Astrocyte of the spinal cord (primary cell): ENCODE results near the gene PAGE4.

ENCODE experiments used
- DNase-seq: peaks from one replicate; pipeline ENCODE4 v3.0.0; 2011; ENCODE audit warnings: low read depth, low spot score
- H3K4me3 ChIP-seq: 2 replicates; pipeline ENCODE4 v1.5.1; 2011; ENCODE audit warnings: low read depth, mild to moderate bottlenecking, low read length, moderate library complexity
- in situ Hi-C: cut with HindIII; loops from 2 replicates; pipeline ENCODE4 v1.10.0; 2017; ENCODE audit warnings: low sequenced_read_pairs
- TF ChIP-seq, protein P1 (sequence below): IDR thresholded peaks from 2 replicates; pipeline ENCODE4 v1.5.1; 2012; ENCODE audit warnings: low read depth, mild to moderate bottlenecking, low read length, inconsistent platforms

PAGE4 gene, protein sequence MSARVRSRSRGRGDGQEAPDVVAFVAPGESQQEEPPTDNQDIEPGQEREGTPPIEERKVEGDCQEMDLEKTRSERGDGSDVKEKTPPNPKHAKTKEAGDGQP

GRCh38 chrX:49829016-49829415 lies at the start of gene PAGE4:
Gene PAGE4, plus strand, starts transcription at chrX:49829303. Its CDS starts 1,126 bp downstream, at chrX:49830429.
- TF ChIP-seq, protein P1, sequence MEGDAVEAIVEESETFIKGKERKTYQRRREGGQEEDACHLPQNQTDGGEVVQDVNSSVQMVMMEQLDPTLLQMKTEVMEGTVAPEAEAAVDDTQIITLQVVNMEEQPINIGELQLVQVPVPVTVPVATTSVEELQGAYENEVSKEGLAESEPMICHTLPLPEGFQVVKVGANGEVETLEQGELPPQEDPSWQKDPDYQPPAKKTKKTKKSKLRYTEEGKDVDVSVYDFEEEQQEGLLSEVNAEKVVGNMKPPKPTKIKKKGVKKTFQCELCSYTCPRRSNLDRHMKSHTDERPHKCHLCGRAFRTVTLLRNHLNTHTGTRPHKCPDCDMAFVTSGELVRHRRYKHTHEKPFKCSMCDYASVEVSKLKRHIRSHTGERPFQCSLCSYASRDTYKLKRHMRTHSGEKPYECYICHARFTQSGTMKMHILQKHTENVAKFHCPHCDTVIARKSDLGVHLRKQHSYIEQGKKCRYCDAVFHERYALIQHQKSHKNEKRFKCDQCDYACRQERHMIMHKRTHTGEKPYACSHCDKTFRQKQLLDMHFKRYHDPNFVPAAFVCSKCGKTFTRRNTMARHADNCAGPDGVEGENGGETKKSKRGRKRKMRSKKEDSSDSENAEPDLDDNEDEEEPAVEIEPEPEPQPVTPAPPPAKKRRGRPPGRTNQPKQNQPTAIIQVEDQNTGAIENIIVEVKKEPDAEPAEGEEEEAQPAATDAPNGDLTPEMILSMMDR: no peak
- in situ Hi-C loops: no loop called here
- H3K4me3 ChIP-seq: no peak within 1 kb of the TSS
- DNase-seq: no peak

DNA sequence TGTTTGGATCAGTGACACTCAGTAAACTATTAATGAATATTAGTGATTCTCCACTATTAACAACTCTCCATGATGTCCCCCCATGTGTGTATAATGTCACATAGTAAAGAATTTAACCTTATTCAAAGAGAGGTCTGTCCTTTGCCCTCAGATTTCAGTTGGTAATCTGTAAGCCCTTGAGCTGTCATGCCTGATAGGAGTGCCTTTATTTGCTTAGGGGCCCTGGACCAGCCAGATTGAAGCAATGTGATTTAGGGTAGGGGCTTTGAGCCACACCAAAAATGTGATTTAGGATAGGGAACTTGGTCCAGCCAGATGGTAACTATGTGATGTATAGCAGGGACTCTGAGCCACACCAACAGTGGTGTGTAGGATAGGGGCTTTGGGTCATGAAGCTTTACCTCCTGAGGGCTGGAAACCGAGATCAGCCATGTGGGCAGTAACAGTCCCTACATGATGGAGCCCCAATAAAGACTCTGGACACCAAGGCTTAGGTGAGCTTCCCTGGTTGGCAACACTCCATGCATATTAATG lies 44.3 kb upstream of the PAGE4 start:
- H3K4me3 ChIP-seq: no peak overlapping the region
- DNase-seq: no peak
- TF ChIP-seq, protein P1: no peak
- in situ Hi-C loops: no loop called here

DNA sequence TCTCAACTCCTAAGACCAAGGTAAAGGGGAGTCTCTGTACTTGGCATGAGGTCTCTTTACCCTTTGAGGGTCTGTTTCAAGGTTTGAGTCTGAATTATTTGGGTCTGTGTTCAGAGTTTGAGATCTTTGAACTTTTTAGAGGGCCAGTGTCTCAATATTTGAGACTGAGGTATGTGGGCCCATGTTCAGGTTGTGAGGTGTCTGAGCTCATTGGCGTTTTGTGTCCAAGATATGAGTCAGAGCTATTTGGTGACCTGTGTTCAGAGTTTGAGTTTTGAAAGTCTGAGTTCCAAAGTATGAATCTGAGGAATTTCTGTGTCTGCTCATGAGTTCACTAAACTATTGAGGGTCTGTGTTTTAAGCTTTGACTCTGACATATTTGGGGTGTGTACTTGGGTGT lies 36.7 kb upstream of the PAGE4 start:
- TF ChIP-seq, protein P1: no peak
- H3K4me3 ChIP-seq: no peak overlapping the region
- in situ Hi-C loops: no loop called here
- no peak for DNase-seq

- H3K4me3 ChIP-seq: no peak overlapping the region
- no peak for DNase-seq
- in situ Hi-C loops: no loop called here
- TF ChIP-seq, protein P1: no peak
These were observed 35.4 kb upstream of the PAGE4 start for GRCh38 chrX:49793686-49794085.

- no peak overlapping the region for H3K4me3 ChIP-seq
- TF ChIP-seq, protein P1: no peak
- in situ Hi-C loops: no loop called here
- DNase-seq: no peak
These were observed 29.3 kb upstream of the PAGE4 start for GRCh38 chrX:49799828-49800227.

GRCh38 chrX:49809891-49810632 lies 19.0 kb upstream of the PAGE4 start:
- in situ Hi-C loops: no loop called here
- DNase-seq: no peak
- H3K4me3 ChIP-seq: no peak overlapping the region
- TF ChIP-seq, protein P1: no peak
